M059J (cell line): ENCODE measurements around the gene CCDC71L. TPM values are rescaled to one million over a fixed set of nuclear protein-coding genes. Genes with fewer than 3 reads are reported as not detected.

Experiments
- DNase-seq: peaks from one replicate; pipeline ENCODE4 v3.0.0-alpha.2; 2012; ENCODE audit warnings: low read depth
- total RNA-seq: library from RNA; depleted of rRNA; stranded (reverse); fragments of >200 nt; shearing (Covaris generic); gene quantifications from 2 replicates; pipeline ENCODE4 v1.2.3, GENCODE V29; 2014

CCDC71L gene
- total RNA-seq, 1 experiment from 2014 or later = 220 TPM

GRCh38 chr7:106625678-106626301 is 35.2 kb downstream of the CCDC71L start:
- DNase-seq = no peak

DNA sequence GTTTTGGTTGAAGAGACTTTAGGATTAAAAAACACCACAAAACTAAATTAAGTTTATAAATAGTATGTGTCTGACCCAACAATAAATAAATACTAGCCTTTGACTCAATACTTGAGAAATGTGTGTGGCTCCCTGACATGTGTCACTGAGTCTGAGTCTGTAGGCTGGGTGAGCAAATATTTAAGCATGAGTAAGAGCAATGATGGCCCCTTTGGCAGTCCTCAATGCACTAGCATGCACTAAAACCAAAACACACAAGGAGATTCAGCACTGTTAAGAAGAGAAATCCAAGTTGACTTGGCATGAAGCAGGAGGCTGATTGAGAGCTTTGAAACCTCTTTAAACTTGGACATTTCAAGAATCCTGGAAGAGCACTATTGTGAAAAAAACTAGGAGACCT is 37.1 kb downstream of the CCDC71L start:
- DNase-seq = peak; percentile 96

- no peak for DNase-seq
These were observed 37.7 kb downstream of the CCDC71L start for GRCh38 chr7:106623315-106623660.

- DNase-seq = no peak
These were observed 38.2 kb downstream of the CCDC71L start for GRCh38 chr7:106622654-106623314.

- no peak for DNase-seq
These were observed 39.4 kb downstream of the CCDC71L start for GRCh38 chr7:106621393-106622132.

DNA sequence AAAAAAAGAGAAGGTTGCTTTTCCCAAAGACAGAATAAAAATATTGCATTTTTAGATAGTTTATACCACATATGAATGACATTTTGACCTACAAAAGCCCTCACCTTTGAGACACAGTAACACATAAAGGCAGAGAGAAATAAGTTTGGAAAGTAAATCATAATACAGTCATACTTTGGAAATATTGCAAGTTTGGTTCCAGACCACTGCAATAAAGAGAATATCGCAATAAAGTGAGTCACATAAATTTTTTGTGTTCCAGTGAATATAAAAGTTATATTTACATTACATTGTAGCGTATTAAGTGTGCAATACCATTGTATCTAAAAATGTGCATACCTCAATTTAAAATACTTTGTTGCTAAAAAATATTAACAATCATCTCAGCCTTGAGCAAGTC is 40.3 kb downstream of the CCDC71L start:
- DNase-seq = no peak

GRCh38 chr7:106620034-106620433 is 40.9 kb downstream of the CCDC71L start:
- no peak for DNase-seq

DNA sequence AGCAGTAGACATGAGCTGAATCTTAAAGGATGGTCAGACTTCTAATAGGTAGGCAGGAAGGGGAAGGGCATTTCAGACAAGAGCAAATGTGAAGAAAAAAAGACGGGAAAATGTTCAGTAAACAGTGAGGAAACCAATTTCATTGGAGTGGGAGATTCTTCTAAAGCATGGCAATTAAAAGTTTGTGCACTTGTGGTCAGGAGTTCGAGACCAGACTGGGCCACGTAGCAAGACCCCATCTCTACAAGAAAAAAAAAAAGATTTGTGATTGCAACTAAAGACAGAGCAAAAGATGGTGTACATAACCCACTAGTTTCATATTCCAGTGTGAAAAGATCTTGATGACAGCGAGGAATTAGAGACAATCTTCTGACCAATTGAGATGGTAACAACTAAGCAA is 41.7 kb downstream of the CCDC71L start:
- DNase-seq = no peak

DNA sequence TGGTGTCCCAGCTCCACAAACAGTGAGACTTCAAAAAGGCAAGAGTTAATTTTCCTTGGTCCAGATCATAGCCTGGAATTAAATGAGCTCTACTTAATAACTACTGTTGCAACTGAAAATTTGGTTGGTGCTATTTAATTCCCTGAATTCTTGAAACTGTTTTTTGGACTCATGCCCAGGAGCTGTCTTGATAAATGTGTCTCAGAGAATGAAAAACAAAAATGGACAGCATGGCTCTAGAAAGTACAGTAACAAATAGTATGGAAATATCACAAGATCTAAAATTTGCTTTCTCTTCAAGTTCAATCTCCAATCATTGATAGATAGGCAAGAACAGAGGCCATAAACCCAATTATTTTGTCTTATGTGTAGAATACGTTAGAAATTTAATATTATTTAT is 42.5 kb downstream of the CCDC71L start:
- DNase-seq = peak; percentile 84

DNA sequence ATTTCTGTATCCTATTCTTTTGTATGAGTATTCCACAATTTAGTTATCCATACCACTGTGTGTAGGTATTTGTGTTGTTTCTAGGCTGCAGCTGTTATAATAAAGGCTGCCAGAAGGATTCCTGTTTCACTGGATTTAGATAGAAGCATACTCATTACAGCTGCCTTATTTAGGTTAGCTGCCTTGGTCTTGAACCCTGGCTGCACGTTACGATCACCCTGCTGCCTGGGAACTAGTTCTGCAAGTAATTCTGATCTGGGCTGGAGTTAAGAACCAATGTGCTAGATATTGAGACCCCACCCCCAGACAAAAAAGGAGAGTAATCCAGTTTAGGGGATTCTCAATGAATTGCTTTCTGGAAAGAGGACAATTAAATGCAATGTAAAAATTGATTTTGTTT is 43.1 kb downstream of the CCDC71L start:
- DNase-seq = no peak

- no peak for DNase-seq
These were observed 44.3 kb downstream of the CCDC71L start for GRCh38 chr7:106616708-106617051.

- DNase-seq = no peak
These were observed 44.9 kb downstream of the CCDC71L start for GRCh38 chr7:106615808-106616707.

DNA sequence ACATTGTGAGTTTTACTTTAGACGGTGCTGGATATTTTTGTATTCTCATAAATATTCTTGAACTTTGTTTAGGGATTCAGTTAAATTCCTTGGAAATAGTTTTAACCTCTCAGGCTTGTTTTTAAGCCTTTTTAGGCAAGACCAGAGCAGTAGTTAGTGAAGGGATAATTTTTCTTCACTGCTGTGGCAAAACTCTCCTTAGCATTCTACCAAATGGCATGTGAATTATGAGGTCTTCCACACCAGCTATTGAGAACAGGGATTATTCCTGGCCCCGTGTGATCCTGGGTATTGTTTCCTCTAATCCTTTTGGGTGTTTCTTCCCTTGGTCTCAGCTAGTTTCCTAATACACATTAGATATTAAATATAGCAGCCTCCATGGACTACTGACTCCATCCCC is 46.2 kb downstream of the CCDC71L start:
- no peak for DNase-seq

- peak; percentile 23 for DNase-seq
These were observed 47.0 kb downstream of the CCDC71L start for GRCh38 chr7:106613848-106614560.

- DNase-seq = no peak
These were observed 47.7 kb downstream of the CCDC71L start for GRCh38 chr7:106613279-106613678.

DNA sequence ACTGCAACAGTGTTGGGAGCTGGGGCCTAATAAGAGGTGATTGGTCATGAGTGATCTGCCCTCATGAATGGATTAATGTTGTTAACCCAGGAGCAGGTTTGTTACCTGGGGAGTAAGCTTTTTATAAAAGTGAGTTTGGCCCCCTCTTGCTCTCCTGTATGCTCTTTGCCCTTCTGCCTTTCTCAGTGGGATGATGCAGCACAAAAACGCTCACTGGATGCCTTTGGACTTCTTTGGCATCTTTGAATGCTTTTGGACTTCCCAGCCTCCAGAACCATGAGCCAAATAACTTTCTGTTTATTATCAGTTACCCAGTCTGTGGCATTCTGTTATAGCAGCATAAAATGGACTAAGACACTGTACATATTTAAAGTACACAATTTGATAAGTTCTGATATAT is 48.5 kb downstream of the CCDC71L start:
- DNase-seq = no peak

DNA sequence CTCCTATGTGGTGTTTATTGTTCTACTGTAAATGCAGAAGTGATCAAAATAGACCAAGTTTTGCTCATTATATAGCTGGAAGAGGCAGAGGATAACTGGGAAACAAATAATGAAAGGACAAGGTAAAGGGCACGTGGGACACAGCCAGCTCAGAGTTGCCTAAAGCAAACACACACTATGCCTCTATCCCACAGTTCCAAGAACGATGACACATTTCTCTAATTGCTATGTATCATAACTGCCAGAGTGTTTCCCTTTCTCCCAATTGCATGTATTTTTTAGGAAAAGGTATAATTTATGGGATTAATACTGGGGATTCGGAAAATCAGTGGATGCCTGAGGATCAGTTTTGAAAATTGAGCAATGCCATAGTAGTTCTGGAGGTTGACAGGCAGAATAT is 49.0 kb downstream of the CCDC71L start:
- DNase-seq = peak; percentile 88

GRCh38 chr7:106610996-106611886 is 49.7 kb downstream of the CCDC71L start:
- DNase-seq = peak; percentile 86

DNA sequence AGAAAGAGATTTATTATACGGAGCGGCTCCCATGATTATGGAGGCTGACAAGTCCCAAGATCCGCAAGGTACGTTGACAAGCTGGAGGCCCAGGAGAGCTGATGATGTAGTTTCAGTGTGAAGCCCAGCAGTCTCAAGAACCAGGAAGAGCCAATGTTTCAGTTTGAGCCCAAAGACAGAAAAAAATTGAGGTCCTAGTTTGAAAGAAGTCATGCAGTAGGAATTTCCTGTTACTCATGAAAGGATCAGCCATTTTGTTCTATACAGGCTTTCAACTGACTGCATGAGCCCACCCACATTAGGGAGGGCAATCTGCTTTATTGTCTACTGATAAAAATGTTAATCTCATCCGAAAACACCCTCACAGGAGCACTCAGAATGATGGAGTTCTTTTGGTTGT is 51.5 kb downstream of the CCDC71L start:
- DNase-seq = peak; percentile 94

DNA sequence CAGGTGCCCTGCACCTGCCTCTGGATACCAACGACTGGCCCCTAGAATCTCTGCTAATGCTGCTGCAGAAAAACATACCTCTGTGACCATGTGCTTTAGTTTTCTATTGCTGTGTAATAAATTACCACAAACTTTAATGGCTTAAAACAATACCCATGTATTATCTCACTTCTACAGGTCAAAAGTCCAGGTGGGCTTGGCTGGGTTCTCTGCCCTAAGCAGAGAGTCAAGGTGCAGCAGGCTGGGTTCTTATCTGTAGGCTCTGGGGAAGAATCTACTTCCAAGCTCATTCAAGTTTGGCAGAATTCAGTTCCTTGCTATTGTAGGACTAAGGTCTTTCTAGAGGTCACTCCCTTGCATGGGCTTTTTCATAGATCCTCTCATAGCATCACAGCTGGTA is 52.3 kb downstream of the CCDC71L start:
- DNase-seq = no peak
